Ascending aorta (tissue), 2 donors: ENCODE measurements around the gene BUD13. TPM values are rescaled to one million over a fixed set of nuclear protein-coding genes. Genes with fewer than 3 reads are reported as not detected.

Experiments used
- DNase-seq, 2 donors: peaks; one replicate each; pipeline ENCODE4 v3.0.0-alpha.2; 2019; ENCODE audit warnings: low spot score in 2 of 2
- H3K27ac ChIP-seq, 2 donors: fragments of 200-600 bp; sonication (generic); one replicate each; pipeline ENCODE4 v1.5.1; 2016 to 2017; ENCODE audit warnings: mild to moderate bottlenecking in 1 of 2
- H3K27me3 ChIP-seq: fragments of 200-600 bp; sonication (generic); one replicate; pipeline ENCODE4 v1.5.1; 2017
- H3K36me3 ChIP-seq, 2 donors: fragments of 200-600 bp; sonication (generic); one replicate each; pipeline ENCODE4 v1.5.1; 2016
- H3K4me1 ChIP-seq, 2 donors: fragments of 200-600 bp; sonication (generic); one replicate each; pipeline ENCODE4 v1.5.1; 2016 to 2017; ENCODE audit warnings: mild to moderate bottlenecking in 1 of 2
- H3K4me3 ChIP-seq, 2 donors: fragments of 200-600 bp; sonication (generic); one replicate each; pipeline ENCODE4 v1.5.1; 2016 to 2017; ENCODE audit warnings: mild to moderate bottlenecking in 1 of 2
- H3K9me3 ChIP-seq, 2 donors: fragments of 200-600 bp; sonication (generic); one replicate each; pipeline ENCODE4 v1.5.1; 2016
- intact Hi-C: fragments of 100-400 bp; cut with DNase I; formaldehyde crosslinking; loops from one replicate; pipeline ENCODE4 v1.15.1; 2023
- total RNA-seq: library from RNA; depleted of rRNA; stranded (reverse); fragments of >200 nt; gene quantifications from one replicate; pipeline ENCODE4 v1.1.0, GENCODE V29; 2016
- TF ChIP-seq, protein P1 (sequence below), 3 experiments: fragments of 200-600 bp in 2 of 3; fragments of 450-650 bp in 1 of 3; sonication (generic) in 2 of 3; IDR thresholded peaks; one replicate each; pipeline ENCODE4 v1.5.1; 2016 to 2019; ENCODE audit warnings: antibody characterized with exemption in 3 of 3, mild to moderate bottlenecking in 1 of 3, moderate library complexity in 1 of 3

Gene BUD13
- total RNA-seq, 1 donor from 2014 or later = 23.9 TPM

DNA sequence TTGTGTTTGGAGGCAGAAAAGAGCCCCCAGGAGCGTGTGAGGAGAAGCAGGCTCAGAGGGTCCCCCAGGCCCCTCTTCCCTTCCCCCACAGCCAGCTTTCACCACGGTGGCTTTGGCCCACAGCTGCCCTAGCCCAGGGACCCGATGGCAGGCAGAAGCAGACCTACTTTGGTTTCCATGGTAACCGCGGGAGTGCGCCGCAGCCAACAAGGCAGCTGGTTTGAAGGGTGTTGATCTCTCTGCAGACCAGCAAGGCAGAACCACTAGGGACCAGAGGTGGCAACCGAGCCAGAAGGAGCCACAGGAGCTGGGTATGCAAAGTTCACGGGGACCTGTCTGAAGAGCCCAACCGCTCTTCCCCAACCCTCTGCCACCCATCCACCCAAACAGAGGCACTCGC, 69.4 kb downstream of the BUD13 start:
- no peak overlapping the region for H3K4me3 ChIP-seq
- no peaks in the 10 kb centered on the region for H3K9me3 ChIP-seq
- H3K27me3 ChIP-seq = no peaks in the 10 kb centered on the region
- no peaks in the 10 kb centered on the region for H3K4me1 ChIP-seq
- no peak for DNase-seq
- intact Hi-C loops = no loop called here
- no peak overlapping the region for H3K27ac ChIP-seq
- TF ChIP-seq, protein P1, sequence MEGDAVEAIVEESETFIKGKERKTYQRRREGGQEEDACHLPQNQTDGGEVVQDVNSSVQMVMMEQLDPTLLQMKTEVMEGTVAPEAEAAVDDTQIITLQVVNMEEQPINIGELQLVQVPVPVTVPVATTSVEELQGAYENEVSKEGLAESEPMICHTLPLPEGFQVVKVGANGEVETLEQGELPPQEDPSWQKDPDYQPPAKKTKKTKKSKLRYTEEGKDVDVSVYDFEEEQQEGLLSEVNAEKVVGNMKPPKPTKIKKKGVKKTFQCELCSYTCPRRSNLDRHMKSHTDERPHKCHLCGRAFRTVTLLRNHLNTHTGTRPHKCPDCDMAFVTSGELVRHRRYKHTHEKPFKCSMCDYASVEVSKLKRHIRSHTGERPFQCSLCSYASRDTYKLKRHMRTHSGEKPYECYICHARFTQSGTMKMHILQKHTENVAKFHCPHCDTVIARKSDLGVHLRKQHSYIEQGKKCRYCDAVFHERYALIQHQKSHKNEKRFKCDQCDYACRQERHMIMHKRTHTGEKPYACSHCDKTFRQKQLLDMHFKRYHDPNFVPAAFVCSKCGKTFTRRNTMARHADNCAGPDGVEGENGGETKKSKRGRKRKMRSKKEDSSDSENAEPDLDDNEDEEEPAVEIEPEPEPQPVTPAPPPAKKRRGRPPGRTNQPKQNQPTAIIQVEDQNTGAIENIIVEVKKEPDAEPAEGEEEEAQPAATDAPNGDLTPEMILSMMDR (IDR thresholded peaks at IDR 0.05) = no peak
- H3K36me3 ChIP-seq = no peaks in the 10 kb centered on the region

DNA sequence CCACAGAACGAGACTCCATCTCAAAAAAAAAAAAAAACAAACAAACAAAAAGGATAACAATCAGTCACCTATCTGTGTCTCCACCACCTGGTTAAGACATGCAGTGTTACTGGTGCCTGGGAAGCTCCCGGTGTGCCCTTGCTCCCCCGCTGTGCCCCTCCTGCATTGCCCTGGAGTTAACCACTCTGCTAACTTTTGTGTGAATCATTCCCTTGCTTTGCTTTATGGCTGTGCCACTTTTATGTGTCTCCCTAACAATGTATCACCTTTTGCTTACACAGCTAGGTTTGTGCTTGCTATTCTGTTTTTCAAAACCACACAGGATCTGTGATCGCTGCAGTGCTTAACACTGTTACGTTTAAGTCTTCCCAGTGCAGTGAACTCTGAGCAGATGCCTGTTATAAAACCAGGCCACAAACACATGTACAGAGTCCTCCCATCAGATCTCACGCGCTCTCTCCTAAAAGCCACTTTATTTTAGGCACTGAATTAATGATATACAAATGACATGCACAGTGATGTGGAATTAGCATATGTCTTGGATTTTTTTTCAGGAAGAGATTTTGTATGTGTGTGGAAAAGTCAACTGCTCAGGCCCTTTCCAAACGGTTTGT, 69.9 kb downstream of the BUD13 start:
- peak in 1 of 2 donors; percentile 9 for DNase-seq
- H3K27me3 ChIP-seq = no peaks in the 10 kb centered on the region
- H3K9me3 ChIP-seq = no peaks in the 10 kb centered on the region
- H3K36me3 ChIP-seq = no peaks in the 10 kb centered on the region
- no peak overlapping the region for H3K4me3 ChIP-seq
- no peak overlapping the region for H3K27ac ChIP-seq
- TF ChIP-seq, protein P1 (IDR thresholded peaks at IDR 0.05) = no peak
- no peaks in the 10 kb centered on the region for H3K4me1 ChIP-seq
- intact Hi-C loops = no loop called here

DNA sequence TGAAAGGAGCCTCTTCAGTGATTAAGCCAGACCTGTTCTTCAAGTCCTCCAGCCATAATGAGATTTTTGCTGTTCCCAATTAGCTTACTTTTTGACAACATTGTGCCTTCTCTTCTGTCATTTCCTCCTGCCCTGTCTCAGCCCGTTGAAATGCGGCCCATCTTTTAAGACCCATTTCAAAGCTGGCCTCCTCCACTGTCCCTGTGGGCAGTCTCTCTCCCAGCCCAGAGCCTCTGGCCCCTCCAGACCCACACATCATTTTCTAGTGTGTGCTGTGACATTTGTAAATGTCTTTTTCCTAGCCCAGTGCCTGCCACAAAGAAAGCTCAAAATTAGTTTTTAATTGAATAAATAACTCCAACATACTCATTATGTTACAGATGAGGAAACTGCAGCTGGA, 70.9 kb downstream of the BUD13 start:
- no peak overlapping the region for H3K27ac ChIP-seq
- H3K36me3 ChIP-seq = no peaks in the 10 kb centered on the region
- H3K27me3 ChIP-seq = no peaks in the 10 kb centered on the region
- TF ChIP-seq, protein P1 (IDR thresholded peaks at IDR 0.05) = no peak
- H3K4me1 ChIP-seq = no peaks in the 10 kb centered on the region
- H3K9me3 ChIP-seq = no peaks in the 10 kb centered on the region
- intact Hi-C loops = no loop called here
- no peak overlapping the region for H3K4me3 ChIP-seq
- no peak for DNase-seq

DNA sequence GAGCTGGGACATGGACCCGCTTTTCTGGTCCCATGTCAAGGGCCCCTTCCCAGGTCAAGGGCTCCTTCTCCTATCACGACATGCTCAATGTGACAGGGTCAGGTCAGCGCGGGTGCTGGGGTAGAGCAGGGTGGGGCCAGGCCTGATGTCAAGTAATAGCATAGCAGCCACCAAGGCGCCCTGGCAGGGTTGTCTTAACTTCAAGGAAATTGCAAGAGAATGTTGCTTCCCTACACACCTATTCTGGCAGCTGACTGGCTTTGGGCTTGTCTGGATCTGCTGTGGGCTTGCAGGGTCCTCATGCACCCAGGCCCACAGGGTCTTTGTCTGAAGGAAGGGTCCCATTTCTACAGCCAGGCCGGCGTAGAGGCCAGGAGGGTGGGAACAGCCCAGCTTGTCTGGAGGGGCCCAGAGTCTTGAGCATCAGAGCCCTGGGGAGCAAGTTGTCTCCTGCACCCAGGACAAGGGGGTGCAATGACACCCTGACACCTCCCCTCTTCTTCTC, 71.4 kb downstream of the BUD13 start:
- intact Hi-C loops = no loop called here
- no peaks in the 10 kb centered on the region for H3K9me3 ChIP-seq
- H3K36me3 ChIP-seq = no peaks in the 10 kb centered on the region
- no peak overlapping the region for H3K27ac ChIP-seq
- no peak overlapping the region for H3K4me3 ChIP-seq
- TF ChIP-seq, protein P1 (IDR thresholded peaks at IDR 0.05) = no peak
- H3K27me3 ChIP-seq = no peaks in the 10 kb centered on the region
- H3K4me1 ChIP-seq = no peaks in the 10 kb centered on the region
- peak in 1 of 2 donors; percentile 50 for DNase-seq

DNA sequence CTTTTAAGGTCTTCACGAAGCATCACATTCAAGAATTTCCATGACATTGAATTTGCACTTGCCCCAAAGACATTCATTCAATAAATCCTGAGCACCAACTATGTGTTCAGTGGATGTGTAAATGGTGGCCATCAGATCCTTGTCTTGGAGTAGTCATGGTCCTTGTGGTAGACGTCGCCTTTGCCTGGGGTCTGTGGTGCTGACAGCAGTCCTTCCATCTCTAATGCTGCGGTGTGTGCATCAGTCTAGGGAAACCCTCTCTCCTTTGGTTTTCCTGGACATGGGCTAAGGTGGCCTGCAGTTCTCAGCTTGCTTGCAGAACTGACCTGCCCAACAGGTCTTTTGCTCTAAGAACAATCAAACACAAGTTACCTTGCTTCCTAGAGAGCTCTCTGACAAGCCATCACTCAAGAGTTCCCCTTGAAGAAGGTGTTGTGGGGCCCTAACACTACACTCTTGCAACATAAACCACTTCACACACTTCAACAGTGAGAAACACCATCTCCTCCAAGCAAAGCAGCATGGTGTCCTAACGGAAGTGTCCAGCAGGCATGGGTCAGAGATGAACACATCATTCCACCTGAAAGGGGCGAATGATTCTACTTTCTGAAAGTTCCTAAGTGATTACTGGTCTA, 72.1 kb downstream of the BUD13 start:
- Histone ChIP-seq H3K4me1 (no peaks in the 10 kb centered on the region), H3K36me3 (no peaks in the 10 kb centered on the region), H3K27me3 (no peaks in the 10 kb centered on the region), H3K27ac (no peak overlapping the region), H3K4me3 (no peak overlapping the region), H3K9me3 (no peaks in the 10 kb centered on the region)
- intact Hi-C loops = no loop called here
- DNase-seq = peak in 1 of 2 donors; percentile 2
- TF ChIP-seq, protein P1 (IDR thresholded peaks at IDR 0.05) = no peak

Other genes with a start within 250 kb of the BUD13 start
- 171 TPM for gene ZPR1, start 15.0 kb upstream of the BUD13 start, total RNA-seq
- gene APOA5, start 18.9 kb upstream of the BUD13 start, total RNA-seq = not detected
- 14.3 TPM for gene APOA4, start 50.3 kb upstream of the BUD13 start, total RNA-seq
- gene APOC3, start 56.9 kb upstream of the BUD13 start, total RNA-seq = 83.1 TPM
- 80.3 TPM for gene APOA1, start 64.6 kb upstream of the BUD13 start, total RNA-seq